ENCODE data around the gene ATP5MK. TPM values are rescaled to one million over a fixed set of nuclear protein-coding genes. Genes with fewer than 3 reads are reported as not detected.
"Not testable (repeated sequence)": the region's sequence is repeated elsewhere in the genome, so short reads cannot be mapped to it uniquely, and the experiment has no call there.

Gene ATP5MK
- total RNA-seq, 1 experiment from 2014 or later, result 429 TPM

DNA sequence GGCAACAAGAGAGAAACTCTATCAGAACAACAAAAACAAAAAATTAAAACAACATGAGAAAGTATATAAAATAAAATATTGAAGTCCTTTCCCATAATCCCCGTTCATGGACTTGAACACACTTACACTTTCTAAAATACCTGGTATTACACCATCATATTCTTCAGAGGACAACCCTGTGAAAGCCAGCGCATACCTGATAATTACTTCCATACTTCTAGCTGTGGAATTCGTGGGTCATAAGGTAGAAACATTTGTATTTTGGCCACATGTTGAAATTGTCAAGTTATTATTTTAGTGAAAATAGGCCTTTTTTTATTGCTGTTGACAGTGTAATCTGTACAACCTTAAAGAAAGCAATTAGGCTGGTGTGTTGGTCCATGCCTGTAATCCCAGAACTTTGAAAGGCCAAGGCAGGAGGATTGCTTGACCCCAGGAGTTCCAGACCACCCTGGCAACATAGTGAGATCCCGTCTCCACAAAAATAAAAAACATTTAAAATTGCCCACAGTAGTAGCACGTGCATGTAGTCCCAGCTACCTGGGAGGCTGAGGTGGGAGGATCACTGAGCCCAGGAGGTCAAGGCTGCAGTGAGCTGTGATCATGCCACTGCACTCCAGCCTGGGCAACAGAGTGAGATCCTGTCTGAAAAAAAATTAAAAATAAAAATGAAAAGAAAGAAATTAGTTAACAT is 40.2 kb downstream of the ATP5MK start:
- intact Hi-C loops (cut with micrococcal nuclease), result no loop called here
- CTCF ChIA-PET, result interaction anchor here (0.8 kb wide), 1 partner anchor 23 kb away, joined by 4 read pairs; no protein-coding TSS in a partner anchor
- Mint-ChIP-seq H3K27ac (ENCODE audit: low read depth, unreplicated experiment) (no peak overlapping the region), H3K4me1 (ENCODE audit: insufficient read depth, unreplicated experiment) (no peaks in the 10 kb centered on the region), H3K36me3 (ENCODE audit: insufficient read depth, unreplicated experiment) (peaks cover 4% of the 10 kb centered on the region), H3K27me3 (ENCODE audit: insufficient read depth, unreplicated experiment) (no peaks in the 10 kb centered on the region), H3K4me3 (ENCODE audit: unreplicated experiment) (no peak overlapping the region), H3K9me3 (ENCODE audit: unreplicated experiment) (no peaks in the 10 kb centered on the region)
- BruUV-seq (replicated peaks), result no TSS peak
- no peak for DNase-seq (ENCODE audit: unreplicated experiment)
- POLR2A ChIA-PET, result interaction anchor here (0.7 to 1.2 kb wide), 3 partner anchors 11 to 484 kb away, joined by 3 to 6 read pairs (median 4); partner anchors contain the start of gene TAF5
- TF ChIP-seq CTCF (IDR thresholded peaks at IDR 0.05; ENCODE audit: unreplicated experiment), result no peak

DNA sequence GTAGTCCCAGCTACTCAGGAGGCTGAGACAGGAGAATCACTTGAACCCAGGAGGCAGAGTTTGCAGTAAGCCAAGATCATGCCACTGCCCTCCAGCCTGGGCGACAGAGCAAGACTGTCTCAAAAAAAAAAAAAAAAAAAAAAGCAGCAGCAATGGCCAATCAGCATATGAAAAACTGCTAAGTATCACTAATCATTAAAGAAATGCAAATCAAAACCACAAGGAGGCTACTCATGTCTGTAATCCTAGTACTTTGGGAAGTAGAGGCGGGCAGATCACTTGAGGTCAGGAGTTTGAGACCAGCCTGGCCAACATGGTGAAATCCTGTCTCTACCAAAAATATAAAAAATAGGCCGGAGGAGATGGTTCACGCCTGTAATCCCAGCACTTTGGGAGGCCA is 41.7 kb downstream of the ATP5MK start:
- H3K9me3 Mint-ChIP-seq (ENCODE audit: unreplicated experiment); H3K36me3 Mint-ChIP-seq (ENCODE audit: insufficient read depth, unreplicated experiment); H3K4me3 Mint-ChIP-seq (ENCODE audit: unreplicated experiment); DNase-seq (ENCODE audit: unreplicated experiment); CTCF ChIA-PET; H3K27ac Mint-ChIP-seq (ENCODE audit: low read depth, unreplicated experiment); H3K27me3 Mint-ChIP-seq (ENCODE audit: insufficient read depth, unreplicated experiment); BruUV-seq (replicated peaks); H3K4me1 Mint-ChIP-seq (ENCODE audit: insufficient read depth, unreplicated experiment): not testable (repeated sequence)
- POLR2A ChIA-PET, result interaction anchor here (3.0 kb wide), 1 partner anchor 13 kb away, joined by 11 read pairs; the partner anchor contains the start of gene TAF5
- intact Hi-C loops (cut with micrococcal nuclease), result loop anchor here (5.0 kb wide), 1 partner anchor 43 kb away; the partner anchor contains the start of genes ATP5MK and PDCD11

DNA sequence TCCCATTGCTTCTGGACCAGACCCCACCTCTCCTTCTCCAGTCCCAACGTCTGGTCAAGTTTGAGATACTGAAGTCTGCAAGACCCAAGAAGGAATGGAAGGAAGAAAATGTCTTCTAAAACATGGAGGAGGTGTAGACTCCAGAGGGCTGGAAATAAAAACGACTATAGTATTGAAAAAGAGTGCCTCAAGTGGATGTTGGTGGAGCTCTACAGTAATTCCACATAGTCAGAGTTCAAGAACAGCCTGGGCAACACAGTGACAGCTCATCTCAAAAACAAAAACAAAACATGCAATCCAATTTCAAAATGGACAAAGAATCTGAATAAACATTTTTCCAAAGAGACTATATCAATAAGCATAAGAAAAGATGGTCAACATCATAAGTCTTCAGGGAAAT is 43.0 kb downstream of the ATP5MK start:
- CTCF ChIA-PET, result interaction anchor here (0.6 to 1.1 kb wide), 4 partner anchors 20 to 882 kb away, joined by 3 to 6 read pairs (median 3); no protein-coding TSS in a partner anchor
- no peaks in the 10 kb centered on the region for H3K9me3 Mint-ChIP-seq (ENCODE audit: unreplicated experiment)
- H3K4me1 Mint-ChIP-seq (ENCODE audit: insufficient read depth, unreplicated experiment), result no peaks in the 10 kb centered on the region
- no peak for TF ChIP-seq CTCF (IDR thresholded peaks at IDR 0.05; ENCODE audit: unreplicated experiment)
- POLR2A ChIA-PET, result interaction anchor here (0.6 to 3.0 kb wide), 2 partner anchors 14 to 950 kb away, joined by 3 to 11 read pairs; partner anchors contain the start of gene TAF5
- no peaks in the 10 kb centered on the region for H3K27me3 Mint-ChIP-seq (ENCODE audit: insufficient read depth, unreplicated experiment)
- H3K36me3 Mint-ChIP-seq (ENCODE audit: insufficient read depth, unreplicated experiment), result peaks cover 5% of the 10 kb centered on the region
- no TSS peak for BruUV-seq (replicated peaks)
- intact Hi-C loops (cut with micrococcal nuclease), result loop anchor here (5.0 kb wide), 1 partner anchor 44 kb away; the partner anchor contains the start of genes ATP5MK and PDCD11
- no peak overlapping the region for H3K27ac Mint-ChIP-seq (ENCODE audit: low read depth, unreplicated experiment)
- no peak for DNase-seq (ENCODE audit: unreplicated experiment)
- no peak overlapping the region for H3K4me3 Mint-ChIP-seq (ENCODE audit: unreplicated experiment)

DNA sequence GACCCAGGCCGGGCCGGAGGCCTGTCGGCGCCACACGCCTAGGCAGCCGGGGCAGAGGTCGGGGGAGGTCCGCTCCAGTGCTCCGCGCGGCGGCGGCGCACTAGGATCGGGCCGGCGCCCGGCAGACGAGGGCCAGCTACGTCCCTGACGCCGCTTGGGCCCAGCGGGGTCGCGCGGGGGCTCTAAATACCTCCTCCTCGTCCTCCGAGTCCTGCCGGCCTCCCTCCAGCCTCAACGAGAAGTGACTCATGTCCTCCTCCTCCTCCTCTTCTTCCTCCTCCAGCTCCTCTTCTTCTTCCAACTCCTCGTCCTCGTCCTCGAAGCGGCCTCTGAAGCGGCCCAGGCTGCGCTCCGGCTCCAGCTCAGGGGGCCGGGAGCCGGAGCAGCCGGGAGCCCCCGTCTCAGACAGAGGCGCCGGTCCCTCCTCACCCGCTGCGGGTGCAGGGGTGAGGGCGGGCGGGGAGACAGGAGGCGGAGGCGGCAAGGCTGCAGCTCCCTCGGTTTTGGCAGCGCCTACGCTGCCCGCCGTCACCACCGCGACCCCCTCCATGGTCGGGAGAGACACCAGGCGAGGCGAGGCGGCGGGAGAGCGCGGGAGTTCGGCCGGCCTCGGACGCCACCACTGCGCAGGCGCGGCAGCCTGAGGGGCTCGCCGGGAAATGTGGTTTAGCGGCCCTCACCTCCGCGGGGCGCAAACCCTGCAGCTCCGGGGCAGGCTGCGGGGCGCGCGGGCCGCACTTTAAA is 45.6 kb downstream of the ATP5MK start, which contains the start of gene PCGF6:
Gene PCGF6 (minus strand): TSS at position 624 of the 744 bp plus-strand sequence. CDS start 74 bp downstream, at position 550.
- POLR2A ChIA-PET, result interaction anchor here (0.7 to 2.2 kb wide), 6 partner anchors 10 to 159 kb away, joined by 3 to 6 read pairs (median 3); partner anchors contain the start of genes ATP5MK, PDCD11 and TAF5
- peak; percentile 78 for DNase-seq (ENCODE audit: unreplicated experiment)
- Mint-ChIP-seq H3K4me1 (ENCODE audit: insufficient read depth, unreplicated experiment) (no peaks in the 10 kb centered on the region), H3K27me3 (ENCODE audit: insufficient read depth, unreplicated experiment) (no peaks in the 10 kb centered on the region), H3K27ac (ENCODE audit: low read depth, unreplicated experiment) (peak within 1 kb of the TSS; percentile 79), H3K9me3 (ENCODE audit: unreplicated experiment) (no peaks in the 10 kb centered on the region), H3K4me3 (ENCODE audit: unreplicated experiment) (peak within 1 kb of the TSS; percentile 89), H3K36me3 (ENCODE audit: insufficient read depth, unreplicated experiment) (peaks cover 12% of the 10 kb centered on the region)
- CTCF ChIA-PET, result interaction anchor here (0.6 to 1.1 kb wide), 4 partner anchors 15 to 183 kb away, joined by 3 to 5 read pairs (median 3); no protein-coding TSS in a partner anchor
- TSS peak; percentile 16 for BruUV-seq (replicated peaks)
- no peak for TF ChIP-seq CTCF (IDR thresholded peaks at IDR 0.05; ENCODE audit: unreplicated experiment)
- intact Hi-C loops (cut with micrococcal nuclease), result loop anchor here (5.0 kb wide), 1 partner anchor 47 kb away; the partner anchor contains the start of genes ATP5MK and PDCD11
